Measurements from ENCODE around the gene SMARCB1.

Gene SMARCB1

GRCh38 chr22:23786752-23787599, at the start of gene SMARCB1:
TSS of gene SMARCB1 (plus strand) at chr22:23786966. CDS start at chr22:23787170, 204 bp downstream.
- DNase-seq: peak; percentile 84 to 97

- no peak for DNase-seq
Measured at GRCh38 chr22:23737696-23738095, 49.1 kb upstream of the SMARCB1 start.

- no peak for DNase-seq
Measured at GRCh38 chr22:23742505-23743264, 44.1 kb upstream of the SMARCB1 start.

GRCh38 chr22:23743303-23743705, 43.5 kb upstream of the SMARCB1 start:
- no peak for DNase-seq

GRCh38 chr22:23744001-23744400, 42.8 kb upstream of the SMARCB1 start:
- DNase-seq: no peak

- DNase-seq: no peak
Measured at GRCh38 chr22:23744485-23744884, 42.3 kb upstream of the SMARCB1 start.

- DNase-seq: no peak
Measured at GRCh38 chr22:23745791-23746190, 41.0 kb upstream of the SMARCB1 start.

GRCh38 chr22:23749841-23750301, 36.9 kb upstream of the SMARCB1 start:
- no peak for DNase-seq

GRCh38 chr22:23750367-23750713, 36.4 kb upstream of the SMARCB1 start:
- DNase-seq: no peak

GRCh38 chr22:23750714-23751440, 35.9 kb upstream of the SMARCB1 start, which contains the start of gene ZNF70:
TSS of gene ZNF70 (minus strand) at chr22:23751112. CDS start at chr22:23745140, 5,972 bp downstream.
- DNase-seq: peak; percentile 65 to 73

GRCh38 chr22:23751441-23751996, 35.2 kb upstream of the SMARCB1 start:
- no peak for DNase-seq

- no peak for DNase-seq
Measured at GRCh38 chr22:23752090-23752691, 34.6 kb upstream of the SMARCB1 start.

GRCh38 chr22:23752750-23753149, 34.0 kb upstream of the SMARCB1 start:
- DNase-seq: no peak

GRCh38 chr22:23753385-23753784, 33.4 kb upstream of the SMARCB1 start:
- no peak for DNase-seq

- DNase-seq: no peak
Measured at GRCh38 chr22:23754220-23754919, 32.4 kb upstream of the SMARCB1 start, which contains the start of gene VPREB3. TSS of gene VPREB3 (minus strand) at chr22:23754425. CDS start at chr22:23754363, 62 bp downstream.

- no peak for DNase-seq
Measured at GRCh38 chr22:23754980-23755636, 31.7 kb upstream of the SMARCB1 start.

- no peak for DNase-seq
Measured at GRCh38 chr22:23755711-23756110, 31.1 kb upstream of the SMARCB1 start.

GRCh38 chr22:23756891-23757290, 29.9 kb upstream of the SMARCB1 start:
- no peak for DNase-seq

- no peak for DNase-seq
Measured at GRCh38 chr22:23759566-23759965, 27.2 kb upstream of the SMARCB1 start.

GRCh38 chr22:23760056-23760455, 26.7 kb upstream of the SMARCB1 start:
- no peak for DNase-seq
